A673 (cell line): Measurements from ENCODE around the gene DNAJB14. TPM values are rescaled to one million over a fixed set of nuclear protein-coding genes. Genes with fewer than 3 reads are reported as not detected.
A peak's percentile ranks its signal among the peaks of the same experiment; 100 is the strongest.

Source experiments
- Bru-seq: library from RNA; stranded (reverse); fragments of 400-500 nt; gene quantifications from one replicate; lab custom pipeline; 2021; lab: Mats Ljungman, UMichigan
- BruChase-seq, 2 experiments: library from RNA; stranded (reverse); fragments of 400-500 nt; gene quantifications; one replicate each; lab custom pipeline; 2021; lab: Mats Ljungman, UMichigan
- BruUV-seq: library from RNA; stranded (reverse); fragments of 400-500 nt; replicated peaks from 2 replicates; lab custom pipeline; 2021; lab: Mats Ljungman, UMichigan
- CTCF ChIA-PET: fragments of 300-600 bp; sonication (Branson Sonifier 250); formaldehyde crosslinking; loops from one replicate; lab custom pipeline; 2022; ENCODE audit warnings: antibody characterized with exemption; lab: Charles Lee
- POLR2A ChIA-PET: fragments of 300-600 bp; sonication (Branson Sonifier 250); formaldehyde crosslinking; loops from one replicate; lab custom pipeline; 2022; ENCODE audit warnings: antibody characterized with exemption; ENCODE audit not compliant: low non-redundant PET; lab: Charles Lee
- DNase-seq: peaks from one replicate; pipeline ENCODE4 v3.0.0-alpha.2; 2015; ENCODE audit warnings: low spot score
- H3K27ac ChIP-seq: fragments of 200-600 bp; sonication (generic); 2 replicates; pipeline ENCODE4 v1.5.1; 2016; ENCODE audit warnings: mixed run types, low read depth, mild to moderate bottlenecking, mixed read lengths, antibody characterized with exemption, low read length; ENCODE audit not compliant: poor library complexity, severe bottlenecking
- H3K27me3 ChIP-seq: fragments of 200-600 bp; sonication (generic); replicated peaks from 2 replicates; pipeline ENCODE4 v1.6.1; 2017; ENCODE audit warnings: mixed run types, low read depth, mild to moderate bottlenecking, mixed read lengths, antibody characterized with exemption, low read length; ENCODE audit not compliant: insufficient read depth, poor library complexity
- H3K36me3 ChIP-seq: fragments of 200-600 bp; sonication (generic); 2 replicates; pipeline ENCODE4 v1.6.1; 2016; ENCODE audit warnings: mixed run types, mild to moderate bottlenecking, mixed read lengths, antibody characterized with exemption, low read length; ENCODE audit not compliant: insufficient read depth, poor library complexity, severe bottlenecking
- H3K4me1 ChIP-seq: fragments of 200-600 bp; sonication (generic); 2 replicates; pipeline ENCODE4 v1.6.1; 2017; ENCODE audit warnings: mixed run types, mild to moderate bottlenecking, mixed read lengths, antibody characterized with exemption, low read length; ENCODE audit not compliant: insufficient read depth, poor library complexity, severe bottlenecking
- H3K4me3 ChIP-seq: fragments of 200-600 bp; sonication (generic); 2 replicates; pipeline ENCODE4 v1.5.1; 2016; ENCODE audit warnings: low read depth, mixed run types, mild to moderate bottlenecking, mixed read lengths, low read length; ENCODE audit not compliant: poor library complexity, severe bottlenecking
- H3K9me3 ChIP-seq: fragments of 200-600 bp; sonication (generic); 2 replicates; pipeline ENCODE4 v1.6.1; 2016; ENCODE audit warnings: mixed run types, low read depth, mild to moderate bottlenecking, mixed read lengths, antibody characterized with exemption, low read length; ENCODE audit not compliant: poor library complexity, severe bottlenecking
- EZH2 ChIP-seq: fragments of 200-600 bp; sonication (generic); IDR thresholded peaks from 2 replicates; pipeline ENCODE4 v1.6.1; 2017; ENCODE audit warnings: borderline replicate concordance, low read depth, mild to moderate bottlenecking, mixed read lengths, antibody characterized with exemption, low read length; ENCODE audit not compliant: poor library complexity, severe bottlenecking
- intact Hi-C: fragments of 100-400 bp; cut with micrococcal nuclease; formaldehyde crosslinking; loops from one replicate; pipeline ENCODE4 v1.10.0; 2022; ENCODE audit not compliant: unreplicated experiment
- long read RNA-seq: library from polyadenylated mRNA; stranded (forward); transcript quantifications from one replicate; pipeline ENCODE4 v2.0.0, GENCODE V29; 2022
- total RNA-seq: library from RNA; stranded (reverse); gene quantifications from 2 replicates; pipeline ENCODE4 v1.2.3, GENCODE V29; 2021
- TF ChIP-seq, protein P1 (sequence below): fragments of 300-800, 200-600 bp; sonication (generic); conservative IDR thresholded peaks from 2 replicates; pipeline ENCODE4 v1.5.1; 2017; ENCODE audit warnings: low read depth, mild to moderate bottlenecking, antibody characterized with exemption, low read length, moderate library complexity, mixed read lengths

The DNAJB14 gene
- total RNA-seq (33.5 and 36.4 TPM in 2 replicates), Bru-seq, nascent RNA (percentile 88 among the genes with signal in this experiment), BruChase-seq, experiment 1, labeled RNA remaining after a 2-hour chase (percentile 91 among the genes with signal in this experiment), BruChase-seq, experiment 2, labeled RNA remaining after a 6-hour chase (percentile 78 among the genes with signal in this experiment)
- long read RNA-seq, full-length matches to known transcripts: 28 of 38 reads
- long read RNA-seq, partial matches to known transcripts: 1 of 38 reads
- long read RNA-seq, other reads (novel, unspliced or antisense): 9 of 38 reads

- Histone ChIP-seq H3K27me3 (no peaks in the 10 kb centered on the region), H3K9me3 (peaks cover 3% of the 10 kb centered on the region), H3K27ac (peak within 1 kb of the TSS; percentile 87), H3K4me1 (peaks cover 20% of the 10 kb centered on the region), H3K36me3 (peaks cover 33% of the 10 kb centered on the region), H3K4me3 (peak within 1 kb of the TSS; percentile 92)
- TF ChIP-seq, protein P1, sequence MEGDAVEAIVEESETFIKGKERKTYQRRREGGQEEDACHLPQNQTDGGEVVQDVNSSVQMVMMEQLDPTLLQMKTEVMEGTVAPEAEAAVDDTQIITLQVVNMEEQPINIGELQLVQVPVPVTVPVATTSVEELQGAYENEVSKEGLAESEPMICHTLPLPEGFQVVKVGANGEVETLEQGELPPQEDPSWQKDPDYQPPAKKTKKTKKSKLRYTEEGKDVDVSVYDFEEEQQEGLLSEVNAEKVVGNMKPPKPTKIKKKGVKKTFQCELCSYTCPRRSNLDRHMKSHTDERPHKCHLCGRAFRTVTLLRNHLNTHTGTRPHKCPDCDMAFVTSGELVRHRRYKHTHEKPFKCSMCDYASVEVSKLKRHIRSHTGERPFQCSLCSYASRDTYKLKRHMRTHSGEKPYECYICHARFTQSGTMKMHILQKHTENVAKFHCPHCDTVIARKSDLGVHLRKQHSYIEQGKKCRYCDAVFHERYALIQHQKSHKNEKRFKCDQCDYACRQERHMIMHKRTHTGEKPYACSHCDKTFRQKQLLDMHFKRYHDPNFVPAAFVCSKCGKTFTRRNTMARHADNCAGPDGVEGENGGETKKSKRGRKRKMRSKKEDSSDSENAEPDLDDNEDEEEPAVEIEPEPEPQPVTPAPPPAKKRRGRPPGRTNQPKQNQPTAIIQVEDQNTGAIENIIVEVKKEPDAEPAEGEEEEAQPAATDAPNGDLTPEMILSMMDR: no peak
- no peak for TF ChIP-seq EZH2
- peak; percentile 89 for DNase-seq
- intact Hi-C loops: loop anchor here (5.0 kb wide), 2 partner anchors 139 to 384 kb away; partner anchors contain the start of gene TRMT10A
- BruUV-seq: no TSS peak
- CTCF ChIA-PET: no interaction called here
- POLR2A ChIA-PET: interaction anchor here (0.6 to 0.7 kb wide), 5 partner anchors 195 to 1199 kb away, joined by 3 to 16 read pairs (median 4); no protein-coding TSS in a partner anchor
Observed at GRCh38 chr4:99946356-99947189, at the start of gene DNAJB14. Gene DNAJB14 (minus strand): TSS chr4:99946618. CDS start chr4:99946571, 47 bp downstream.

- no peak overlapping the region for H3K4me3 ChIP-seq
- no TSS peak for BruUV-seq
- H3K4me1 ChIP-seq: no peaks in the 10 kb centered on the region
- no peak for TF ChIP-seq EZH2
- TF ChIP-seq, protein P1: no peak
- no peak for DNase-seq
- POLR2A ChIA-PET: no interaction called here
- no peaks in the 10 kb centered on the region for H3K36me3 ChIP-seq
- no peak overlapping the region for H3K27ac ChIP-seq
- CTCF ChIA-PET: no interaction called here
- H3K27me3 ChIP-seq: no peaks in the 10 kb centered on the region
- intact Hi-C loops: no loop called here
- no peaks in the 10 kb centered on the region for H3K9me3 ChIP-seq
Observed at GRCh38 chr4:99991741-99992140, 45.3 kb upstream of the DNAJB14 start.

- TF ChIP-seq EZH2: no peak
- TF ChIP-seq, protein P1: no peak
- no peak overlapping the region for H3K4me3 ChIP-seq
- no peaks in the 10 kb centered on the region for H3K36me3 ChIP-seq
- ChIA-PET POLR2A (no interaction called here), CTCF (no interaction called here)
- no peaks in the 10 kb centered on the region for H3K4me1 ChIP-seq
- BruUV-seq: no TSS peak
- H3K27ac ChIP-seq: no peak overlapping the region
- no peaks in the 10 kb centered on the region for H3K9me3 ChIP-seq
- no peak for DNase-seq
- no peaks in the 10 kb centered on the region for H3K27me3 ChIP-seq
- intact Hi-C loops: no loop called here
Observed at GRCh38 chr4:99987681-99988080, 41.3 kb upstream of the DNAJB14 start.
